OCI-LY7 (cell line): ENCODE measurements around the gene CCNI2. TPM values are rescaled to one million over a fixed set of nuclear protein-coding genes. Genes with fewer than 3 reads are reported as not detected.

ENCODE experiments used
- BruUV-seq: library from RNA; stranded (reverse); fragments of 400-500 nt; replicated peaks from 2 replicates; lab custom pipeline; 2021; lab: Mats Ljungman, UMichigan
- CTCF ChIA-PET: fragments of 300-600 bp; sonication (Branson Sonifier 250); formaldehyde crosslinking; loops from one replicate; lab custom pipeline; 2022; ENCODE audit warnings: antibody characterized with exemption; ENCODE audit not compliant: unreplicated experiment; lab: Charles Lee
- POLR2A ChIA-PET: fragments of 300-600 bp; sonication (Branson Sonifier 250); formaldehyde crosslinking; loops from one replicate; lab custom pipeline; 2022; ENCODE audit warnings: antibody characterized with exemption; lab: Charles Lee
- DNase-seq: peaks from one replicate; pipeline ENCODE4 v3.0.0-alpha.2; 2015; ENCODE audit warnings: low spot score
- H2AFZ ChIP-seq: fragments of 200-600 bp; sonication (generic), shearing (Covaris generic); 2 replicates; pipeline ENCODE4 v1.6.1; 2014; ENCODE audit warnings: mild to moderate bottlenecking, antibody characterized with exemption, low read length, moderate library complexity
- H3K27ac ChIP-seq: fragments of 200-600 bp; sonication (generic); 2 replicates; pipeline ENCODE4 v1.5.1; 2014; ENCODE audit warnings: mixed run types, low read depth, mild to moderate bottlenecking, moderate library complexity, low read length, inconsistent platforms; ENCODE audit not compliant: poor library complexity, severe bottlenecking
- H3K36me3 ChIP-seq: fragments of 200-600 bp; sonication (generic); 2 replicates; pipeline ENCODE4 v1.6.1; 2014; ENCODE audit warnings: mild to moderate bottlenecking, antibody characterized with exemption, low read length, moderate library complexity, mixed read lengths; ENCODE audit not compliant: insufficient read depth
- H3K4me1 ChIP-seq: fragments of 200-600 bp; sonication (generic); 2 replicates; pipeline ENCODE4 v1.5.1; 2014; ENCODE audit warnings: mild to moderate bottlenecking, low read length; ENCODE audit not compliant: insufficient read depth, poor library complexity, severe bottlenecking
- H3K4me2 ChIP-seq: fragments of 200-600 bp; sonication (generic); 2 replicates; pipeline ENCODE4 v1.6.1; 2014; ENCODE audit warnings: mild to moderate bottlenecking, low read length
- H3K4me3 ChIP-seq: fragments of 200-600 bp; sonication (generic); 2 replicates; pipeline ENCODE4 v1.5.1; 2014; ENCODE audit warnings: mild to moderate bottlenecking, low read depth, low read length; ENCODE audit not compliant: poor library complexity, severe bottlenecking
- H3K79me2 ChIP-seq: fragments of 200-600 bp; sonication (generic); 2 replicates; pipeline ENCODE4 v1.6.1; 2016; ENCODE audit warnings: low read depth, mild to moderate bottlenecking, low read length, moderate library complexity, mixed read lengths; ENCODE audit not compliant: insufficient read depth
- H3K9me2 ChIP-seq: fragments of 200-600 bp; sonication (generic); 2 replicates; pipeline ENCODE4 v1.6.1; 2016; ENCODE audit warnings: mild to moderate bottlenecking, low read length, mixed read lengths; ENCODE audit not compliant: insufficient read depth
- H3K9me3 ChIP-seq: fragments of 200-600 bp; sonication (generic); 2 replicates; pipeline ENCODE4 v1.6.1; 2014; ENCODE audit warnings: mild to moderate bottlenecking, mixed run types, low read length, mixed read lengths
- H4K20me1 ChIP-seq: fragments of 200-600 bp; sonication (generic); 2 replicates; pipeline ENCODE4 v1.6.1; 2014; ENCODE audit warnings: mild to moderate bottlenecking, antibody characterized with exemption, low read length, moderate library complexity, mixed read lengths; ENCODE audit not compliant: insufficient read depth
- EZH2phosphoT487 ChIP-seq: fragments of 200-600 bp; sonication (generic); IDR thresholded peaks from 2 replicates; pipeline ENCODE4 v1.6.1; 2018; ENCODE audit warnings: low read depth, borderline replicate concordance, mild to moderate bottlenecking, mixed run types, antibody characterized with exemption, low read length, moderate library complexity, mixed read lengths
- intact Hi-C: fragments of 100-400 bp; cut with micrococcal nuclease; formaldehyde crosslinking; loops from one replicate; pipeline ENCODE4 v1.10.0; 2022; ENCODE audit not compliant: unreplicated experiment
- total RNA-seq, 2 experiments: library from RNA; depleted of rRNA in 1 of 2; stranded (reverse); fragments of >200 nt in 1 of 2; shearing (Covaris generic) in 1 of 2; gene quantifications; 2 replicates each; pipeline ENCODE4 v1.2.3, GENCODE V29; 2014 to 2022
- TF ChIP-seq, protein P1 (sequence below): fragments of 200-600 bp; sonication (generic); conservative IDR thresholded peaks from 2 replicates; pipeline ENCODE4 v1.5.1; 2014; ENCODE audit warnings: mild to moderate bottlenecking, antibody characterized with exemption, low read length, moderate library complexity, mixed read lengths

CCNI2 gene
- total RNA-seq, 2 experiments from 2014 or later, result not detected

DNA sequence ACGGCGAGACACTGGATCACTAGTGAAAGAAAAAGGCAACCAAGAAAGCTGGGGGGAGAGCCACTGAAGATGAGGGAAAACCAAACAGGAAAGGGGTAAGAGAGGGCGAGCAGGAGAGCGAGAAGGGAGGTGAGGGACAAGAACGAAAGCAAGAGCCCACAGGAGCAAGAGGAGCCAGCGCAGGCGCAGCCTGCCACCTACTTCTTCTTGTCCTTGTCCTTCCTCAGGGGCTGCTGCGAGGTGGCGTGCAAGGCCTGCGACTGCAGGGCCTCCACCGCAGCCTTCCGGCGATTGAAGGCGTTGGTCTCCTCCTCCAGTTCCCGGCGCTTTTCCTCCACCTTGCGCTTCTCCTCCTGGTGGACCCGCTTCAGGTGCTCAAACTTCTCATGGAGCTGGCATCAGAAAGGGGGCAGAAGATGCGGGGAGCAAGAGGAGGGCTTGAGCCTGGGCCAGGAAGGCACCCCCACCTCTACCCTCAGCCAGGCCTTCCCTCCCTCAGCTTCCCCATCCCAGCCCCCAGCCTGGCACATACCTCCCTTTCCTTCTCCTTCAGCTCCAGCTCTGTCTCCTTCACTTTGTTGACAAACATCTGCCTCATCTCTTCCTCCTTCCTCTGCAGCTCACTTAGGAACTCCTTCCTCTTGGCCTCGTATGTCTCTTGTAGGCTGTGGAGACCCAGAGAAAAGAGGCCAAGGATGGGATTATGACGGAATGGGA is 13.5 kb downstream of the CCNI2 start:
- H3K9me2 ChIP-seq, result no peaks in the 10 kb centered on the region
- no peaks in the 10 kb centered on the region for H3K4me1 ChIP-seq
- CTCF ChIA-PET, result no interaction called here
- POLR2A ChIA-PET, result no interaction called here
- no peaks in the 10 kb centered on the region for H3K79me2 ChIP-seq
- H2AFZ ChIP-seq, result no peak overlapping the region
- no peak for TF ChIP-seq EZH2phosphoT487
- TF ChIP-seq, protein P1, sequence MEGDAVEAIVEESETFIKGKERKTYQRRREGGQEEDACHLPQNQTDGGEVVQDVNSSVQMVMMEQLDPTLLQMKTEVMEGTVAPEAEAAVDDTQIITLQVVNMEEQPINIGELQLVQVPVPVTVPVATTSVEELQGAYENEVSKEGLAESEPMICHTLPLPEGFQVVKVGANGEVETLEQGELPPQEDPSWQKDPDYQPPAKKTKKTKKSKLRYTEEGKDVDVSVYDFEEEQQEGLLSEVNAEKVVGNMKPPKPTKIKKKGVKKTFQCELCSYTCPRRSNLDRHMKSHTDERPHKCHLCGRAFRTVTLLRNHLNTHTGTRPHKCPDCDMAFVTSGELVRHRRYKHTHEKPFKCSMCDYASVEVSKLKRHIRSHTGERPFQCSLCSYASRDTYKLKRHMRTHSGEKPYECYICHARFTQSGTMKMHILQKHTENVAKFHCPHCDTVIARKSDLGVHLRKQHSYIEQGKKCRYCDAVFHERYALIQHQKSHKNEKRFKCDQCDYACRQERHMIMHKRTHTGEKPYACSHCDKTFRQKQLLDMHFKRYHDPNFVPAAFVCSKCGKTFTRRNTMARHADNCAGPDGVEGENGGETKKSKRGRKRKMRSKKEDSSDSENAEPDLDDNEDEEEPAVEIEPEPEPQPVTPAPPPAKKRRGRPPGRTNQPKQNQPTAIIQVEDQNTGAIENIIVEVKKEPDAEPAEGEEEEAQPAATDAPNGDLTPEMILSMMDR, result no peak
- BruUV-seq, result no TSS peak
- no peak overlapping the region for H3K4me2 ChIP-seq
- H3K36me3 ChIP-seq, result no peaks in the 10 kb centered on the region
- intact Hi-C loops, result no loop called here
- no peaks in the 10 kb centered on the region for H4K20me1 ChIP-seq
- H3K9me3 ChIP-seq, result no peaks in the 10 kb centered on the region
- no peak overlapping the region for H3K27ac ChIP-seq
- H3K4me3 ChIP-seq, result no peak overlapping the region
- DNase-seq, result no peak

DNA sequence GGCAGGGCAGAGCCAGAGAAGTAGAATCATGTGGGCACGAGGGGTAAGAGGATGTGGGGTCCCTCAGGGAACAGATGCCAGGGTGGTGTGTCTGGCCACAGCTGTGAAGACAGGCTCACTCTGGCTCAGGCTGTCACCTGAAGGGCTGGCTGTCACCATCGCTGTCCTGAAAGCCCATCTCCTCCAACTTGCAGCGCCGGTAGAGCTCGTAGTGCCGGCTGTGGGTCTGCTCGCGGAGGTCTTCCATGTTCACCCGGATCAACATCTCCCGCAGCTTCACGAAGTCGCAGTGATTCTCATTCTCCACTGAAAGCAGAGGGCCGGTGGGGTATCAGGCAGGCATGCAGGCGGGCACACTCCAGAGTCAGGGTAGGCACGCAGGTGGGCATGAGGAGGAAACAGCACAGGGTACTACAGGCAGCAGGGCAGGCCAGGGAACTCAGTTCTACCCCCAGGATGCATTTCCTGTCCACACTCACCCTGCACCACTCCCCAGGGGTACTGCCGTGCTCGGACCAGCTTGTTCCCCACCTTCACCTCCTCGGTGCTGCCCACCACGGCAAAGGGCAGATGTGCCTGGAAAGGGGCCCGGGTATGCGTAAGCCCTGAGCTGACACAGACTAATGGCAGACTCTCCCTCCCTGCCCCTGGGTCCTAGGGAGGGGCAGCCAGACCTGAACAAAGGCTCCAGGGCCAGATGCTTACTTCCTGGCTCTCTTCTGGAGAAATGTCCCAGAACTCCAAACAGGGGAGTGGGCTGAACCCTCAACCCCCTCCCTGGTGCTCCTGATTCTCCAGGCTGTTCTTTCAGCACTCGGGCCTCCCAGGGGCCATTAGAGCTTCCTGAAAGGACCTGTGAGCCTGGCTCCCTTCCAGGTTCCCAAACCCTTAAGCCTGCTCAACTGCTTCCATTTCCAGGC is 14.4 kb downstream of the CCNI2 start:
- BruUV-seq, result no TSS peak
- no peaks in the 10 kb centered on the region for H3K9me3 ChIP-seq
- no peaks in the 10 kb centered on the region for H3K79me2 ChIP-seq
- CTCF ChIA-PET, result no interaction called here
- no peaks in the 10 kb centered on the region for H4K20me1 ChIP-seq
- intact Hi-C loops, result no loop called here
- no peak overlapping the region for H3K27ac ChIP-seq
- no peaks in the 10 kb centered on the region for H3K4me1 ChIP-seq
- H3K9me2 ChIP-seq, result no peaks in the 10 kb centered on the region
- POLR2A ChIA-PET, result no interaction called here
- H3K4me3 ChIP-seq, result no peak overlapping the region
- no peak for TF ChIP-seq EZH2phosphoT487
- TF ChIP-seq, protein P1, result no peak
- H2AFZ ChIP-seq, result no peak overlapping the region
- no peak overlapping the region for H3K4me2 ChIP-seq
- no peaks in the 10 kb centered on the region for H3K36me3 ChIP-seq
- no peak for DNase-seq
